ENCODE measurements around the gene MBOAT1. TPM values are rescaled to one million over a fixed set of nuclear protein-coding genes. Genes with fewer than 3 reads are reported as not detected.
"Not testable (repeated sequence)": the region's sequence is repeated elsewhere in the genome, so short reads cannot be mapped to it uniquely, and the experiment has no call there.

The MBOAT1 gene
- total RNA-seq, 2 donors from 2014 or later = 20.6 to 25.9 TPM

GRCh38 chr6:20146291-20146690, 66.0 kb downstream of the MBOAT1 start:
- no peaks in the 10 kb centered on the region for H3K27me3 Mint-ChIP-seq
- no peak overlapping the region for H3K4me3 Mint-ChIP-seq
- no peaks in the 10 kb centered on the region for H3K4me1 Mint-ChIP-seq
- H3K36me3 Mint-ChIP-seq (ENCODE audit: low read depth) = peaks cover 4% of the 10 kb centered on the region
- no peak for DNase-seq
- no peaks in the 10 kb centered on the region for H3K9me3 ChIP-seq (ENCODE audit: control insufficient read depth, low read length, poor library complexity, severe bottlenecking)
- H3K27ac Mint-ChIP-seq = no peak overlapping the region
- ATAC-seq = no peak

- H3K4me1 Mint-ChIP-seq = no peaks in the 10 kb centered on the region
- H3K36me3 Mint-ChIP-seq (ENCODE audit: low read depth) = peaks cover 5% of the 10 kb centered on the region
- ATAC-seq = no peak
- no peak for DNase-seq
- no peaks in the 10 kb centered on the region for H3K9me3 ChIP-seq (ENCODE audit: control insufficient read depth, low read length, poor library complexity, severe bottlenecking)
- H3K4me3 Mint-ChIP-seq = no peak overlapping the region
- H3K27me3 Mint-ChIP-seq = no peaks in the 10 kb centered on the region
- H3K27ac Mint-ChIP-seq = no peak overlapping the region
Observed at GRCh38 chr6:20142866-20143265, 69.4 kb downstream of the MBOAT1 start.

GRCh38 chr6:20141931-20142330, 70.3 kb downstream of the MBOAT1 start:
- H3K9me3 ChIP-seq (ENCODE audit: control insufficient read depth, low read length, poor library complexity, severe bottlenecking) = no peaks in the 10 kb centered on the region
- peaks cover 7% of the 10 kb centered on the region for H3K36me3 Mint-ChIP-seq (ENCODE audit: low read depth)
- no peaks in the 10 kb centered on the region for H3K27me3 Mint-ChIP-seq
- no peak for ATAC-seq
- H3K4me3 Mint-ChIP-seq = no peak overlapping the region
- no peak for DNase-seq
- H3K4me1 Mint-ChIP-seq = no peaks in the 10 kb centered on the region
- peak overlapping the region; percentile 39 for H3K27ac Mint-ChIP-seq

GRCh38 chr6:20139127-20139963, 72.9 kb downstream of the MBOAT1 start:
- not testable (repeated sequence) for H3K27me3 Mint-ChIP-seq; H3K4me3 Mint-ChIP-seq; ATAC-seq; H3K36me3 Mint-ChIP-seq (ENCODE audit: low read depth); H3K4me1 Mint-ChIP-seq; H3K9me3 ChIP-seq (ENCODE audit: control insufficient read depth, low read length, poor library complexity, severe bottlenecking); DNase-seq
- peak overlapping the region; percentile 3 for H3K27ac Mint-ChIP-seq

GRCh38 chr6:20137837-20138236, 74.4 kb downstream of the MBOAT1 start:
- H3K36me3 Mint-ChIP-seq (ENCODE audit: low read depth) = peaks cover 7% of the 10 kb centered on the region
- no peak overlapping the region for H3K4me3 Mint-ChIP-seq
- ATAC-seq (no peak), DNase-seq (no peak)
- H3K4me1 Mint-ChIP-seq = no peaks in the 10 kb centered on the region
- H3K27me3 Mint-ChIP-seq = no peaks in the 10 kb centered on the region
- H3K27ac Mint-ChIP-seq = no peak overlapping the region
- H3K9me3 ChIP-seq (ENCODE audit: control insufficient read depth, low read length, poor library complexity, severe bottlenecking) = no peaks in the 10 kb centered on the region

- ATAC-seq (no peak), DNase-seq (no peak)
- Mint-ChIP-seq H3K36me3 (ENCODE audit: low read depth) (peaks cover 7% of the 10 kb centered on the region), H3K4me3 (no peak overlapping the region), H3K27me3 (no peaks in the 10 kb centered on the region), H3K27ac (peak overlapping the region; percentile 21), H3K4me1 (no peaks in the 10 kb centered on the region)
- no peaks in the 10 kb centered on the region for H3K9me3 ChIP-seq (ENCODE audit: control insufficient read depth, low read length, poor library complexity, severe bottlenecking)
Observed at GRCh38 chr6:20137240-20137639, 75.0 kb downstream of the MBOAT1 start.

- Mint-ChIP-seq H3K4me1 (no peaks in the 10 kb centered on the region), H3K4me3 (no peak overlapping the region), H3K27me3 (no peaks in the 10 kb centered on the region), H3K27ac (no peak overlapping the region), H3K36me3 (ENCODE audit: low read depth) (peaks cover 5% of the 10 kb centered on the region)
- H3K9me3 ChIP-seq (ENCODE audit: control insufficient read depth, low read length, poor library complexity, severe bottlenecking) = no peaks in the 10 kb centered on the region
- DNase-seq (no peak), ATAC-seq (no peak)
Observed at GRCh38 chr6:20135677-20136268, 76.5 kb downstream of the MBOAT1 start.

GRCh38 chr6:20134613-20135012, 77.7 kb downstream of the MBOAT1 start:
- no peaks in the 10 kb centered on the region for H3K27me3 Mint-ChIP-seq
- H3K4me3 Mint-ChIP-seq = no peak overlapping the region
- H3K36me3 Mint-ChIP-seq (ENCODE audit: low read depth) = peaks cover 3% of the 10 kb centered on the region
- ATAC-seq (no peak), DNase-seq (no peak)
- H3K4me1 Mint-ChIP-seq = no peaks in the 10 kb centered on the region
- H3K27ac Mint-ChIP-seq = no peak overlapping the region
- no peaks in the 10 kb centered on the region for H3K9me3 ChIP-seq (ENCODE audit: control insufficient read depth, low read length, poor library complexity, severe bottlenecking)

- H3K4me3 Mint-ChIP-seq = no peak overlapping the region
- peaks cover 11% of the 10 kb centered on the region for H3K4me1 Mint-ChIP-seq
- no peaks in the 10 kb centered on the region for H3K27me3 Mint-ChIP-seq
- H3K9me3 ChIP-seq (ENCODE audit: control insufficient read depth, low read length, poor library complexity, severe bottlenecking) = no peaks in the 10 kb centered on the region
- peaks cover 6% of the 10 kb centered on the region for H3K36me3 Mint-ChIP-seq (ENCODE audit: low read depth)
- H3K27ac Mint-ChIP-seq = no peak overlapping the region
- ATAC-seq (no peak), DNase-seq (no peak)
Observed at GRCh38 chr6:20129290-20130088, 82.8 kb downstream of the MBOAT1 start.

GRCh38 chr6:20128018-20128417, 84.3 kb downstream of the MBOAT1 start:
- ATAC-seq (no peak), DNase-seq (no peak)
- Mint-ChIP-seq H3K4me3 (no peak overlapping the region), H3K27ac (peak overlapping the region; percentile 68), H3K4me1 (peaks cover 11% of the 10 kb centered on the region), H3K36me3 (ENCODE audit: low read depth) (peaks cover 6% of the 10 kb centered on the region), H3K27me3 (no peaks in the 10 kb centered on the region)
- no peaks in the 10 kb centered on the region for H3K9me3 ChIP-seq (ENCODE audit: control insufficient read depth, low read length, poor library complexity, severe bottlenecking)

- no peak overlapping the region for H3K4me3 Mint-ChIP-seq
Observed at GRCh38 chr6:20126789-20127653, 85.2 kb downstream of the MBOAT1 start.

GRCh38 chr6:20126102-20126752, 86.0 kb downstream of the MBOAT1 start:
- no peaks in the 10 kb centered on the region for H3K9me3 ChIP-seq (ENCODE audit: control insufficient read depth, low read length, poor library complexity, severe bottlenecking)
- Mint-ChIP-seq H3K27ac (no peak overlapping the region), H3K36me3 (ENCODE audit: low read depth) (peaks cover 6% of the 10 kb centered on the region), H3K27me3 (no peaks in the 10 kb centered on the region), H3K4me1 (peaks cover 11% of the 10 kb centered on the region), H3K4me3 (no peak overlapping the region)
- no peak for DNase-seq
- no peak for ATAC-seq

More at GRCh38 chr6:20126789-20127653, 85.2 kb downstream of the MBOAT1 start:
- peak; percentile 76 for ATAC-seq
- H3K4me1 Mint-ChIP-seq = peaks cover 11% of the 10 kb centered on the region
- H3K27me3 Mint-ChIP-seq = no peaks in the 10 kb centered on the region
- H3K9me3 ChIP-seq (ENCODE audit: control insufficient read depth, low read length, poor library complexity, severe bottlenecking) = no peaks in the 10 kb centered on the region
- H3K27ac Mint-ChIP-seq = no peak overlapping the region
- peaks cover 6% of the 10 kb centered on the region for H3K36me3 Mint-ChIP-seq (ENCODE audit: low read depth)
- peak; percentile 25 to 51 (median 46) for DNase-seq
